ENCODE results near the gene KIAA1671. TPM values are rescaled to one million over a fixed set of nuclear protein-coding genes. Genes with fewer than 3 reads are reported as not detected.

KIAA1671 gene
- total RNA-seq, 2 donors from 2014 or later, result 16.8 to 21.7 TPM

GRCh38 chr22:25127318-25127717 is 174.8 kb downstream of the KIAA1671 start:
- H3K36me3 ChIP-seq, result no peaks in the 10 kb centered on the region
- no peaks in the 10 kb centered on the region for H3K9me3 ChIP-seq
- no peak for DNase-seq (ENCODE audit: low spot score)
- no peaks in the 10 kb centered on the region for H3K27me3 ChIP-seq
- no peak overlapping the region for H3K4me3 ChIP-seq
- H3K4me1 ChIP-seq, result peaks cover 0 to 10% of the 10 kb centered on the region in 2 donors
- TF ChIP-seq, protein P1, sequence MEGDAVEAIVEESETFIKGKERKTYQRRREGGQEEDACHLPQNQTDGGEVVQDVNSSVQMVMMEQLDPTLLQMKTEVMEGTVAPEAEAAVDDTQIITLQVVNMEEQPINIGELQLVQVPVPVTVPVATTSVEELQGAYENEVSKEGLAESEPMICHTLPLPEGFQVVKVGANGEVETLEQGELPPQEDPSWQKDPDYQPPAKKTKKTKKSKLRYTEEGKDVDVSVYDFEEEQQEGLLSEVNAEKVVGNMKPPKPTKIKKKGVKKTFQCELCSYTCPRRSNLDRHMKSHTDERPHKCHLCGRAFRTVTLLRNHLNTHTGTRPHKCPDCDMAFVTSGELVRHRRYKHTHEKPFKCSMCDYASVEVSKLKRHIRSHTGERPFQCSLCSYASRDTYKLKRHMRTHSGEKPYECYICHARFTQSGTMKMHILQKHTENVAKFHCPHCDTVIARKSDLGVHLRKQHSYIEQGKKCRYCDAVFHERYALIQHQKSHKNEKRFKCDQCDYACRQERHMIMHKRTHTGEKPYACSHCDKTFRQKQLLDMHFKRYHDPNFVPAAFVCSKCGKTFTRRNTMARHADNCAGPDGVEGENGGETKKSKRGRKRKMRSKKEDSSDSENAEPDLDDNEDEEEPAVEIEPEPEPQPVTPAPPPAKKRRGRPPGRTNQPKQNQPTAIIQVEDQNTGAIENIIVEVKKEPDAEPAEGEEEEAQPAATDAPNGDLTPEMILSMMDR (IDR thresholded peaks at IDR 0.05), result no peak
- no peak overlapping the region for H3K27ac ChIP-seq

DNA sequence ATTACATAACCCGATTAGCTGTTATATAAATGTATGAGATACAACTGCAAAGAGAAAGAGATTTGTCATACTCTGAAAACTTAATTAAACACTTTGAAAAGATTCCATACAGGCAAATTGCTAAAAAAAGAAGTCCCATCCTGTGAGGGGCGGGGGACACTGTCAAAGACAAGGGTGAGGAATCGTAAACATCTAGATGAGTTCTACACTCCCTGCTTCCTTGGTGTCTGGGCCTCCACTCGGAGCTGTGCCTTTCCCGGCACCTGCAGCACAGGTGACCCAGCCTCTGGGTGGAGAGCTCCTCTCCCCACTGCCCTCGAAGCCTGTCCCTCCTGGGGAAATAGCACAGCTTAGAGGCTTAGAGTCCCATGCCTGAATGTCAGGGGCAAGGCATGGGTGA is 177.9 kb downstream of the KIAA1671 start:
- TF ChIP-seq, protein P1 (IDR thresholded peaks at IDR 0.05), result no peak
- H3K27ac ChIP-seq, result no peak overlapping the region
- H3K9me3 ChIP-seq, result no peaks in the 10 kb centered on the region
- no peaks in the 10 kb centered on the region for H3K27me3 ChIP-seq
- H3K4me3 ChIP-seq, result no peak overlapping the region
- no peak for DNase-seq (ENCODE audit: low spot score)
- peaks cover 0 to 29% of the 10 kb centered on the region in 2 donors for H3K4me1 ChIP-seq
- no peaks in the 10 kb centered on the region for H3K36me3 ChIP-seq

GRCh38 chr22:25131198-25131887 is 178.8 kb downstream of the KIAA1671 start:
- H3K4me3 ChIP-seq, result no peak overlapping the region
- DNase-seq (ENCODE audit: low spot score), result no peak
- H3K27ac ChIP-seq, result peak overlapping the region in 1 of 2 donors; percentile 29
- no peaks in the 10 kb centered on the region for H3K27me3 ChIP-seq
- H3K36me3 ChIP-seq, result no peaks in the 10 kb centered on the region
- H3K9me3 ChIP-seq, result no peaks in the 10 kb centered on the region
- peaks cover 0 to 35% of the 10 kb centered on the region in 2 donors for H3K4me1 ChIP-seq
- TF ChIP-seq, protein P1 (IDR thresholded peaks at IDR 0.05), result no peak

DNA sequence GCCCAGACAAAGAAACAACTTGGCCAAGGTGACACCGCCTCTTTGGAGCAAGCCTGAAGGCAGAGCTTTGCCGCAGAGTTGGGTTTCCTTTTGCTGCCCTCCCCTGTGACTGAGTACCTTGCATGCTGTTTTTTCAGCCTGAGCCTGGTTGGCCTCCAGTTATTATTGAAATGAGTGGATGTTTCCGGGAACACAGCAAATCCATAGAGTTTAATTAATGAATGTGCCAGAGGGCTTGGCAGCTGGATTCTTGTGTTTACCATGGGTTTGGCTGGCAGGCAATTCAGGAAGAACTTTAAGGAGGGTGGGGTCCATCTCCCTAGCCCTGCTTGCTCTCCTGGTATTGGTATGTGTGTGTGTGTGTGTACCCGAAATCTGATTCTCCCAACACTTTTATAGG is 181.5 kb downstream of the KIAA1671 start:
- DNase-seq (ENCODE audit: low spot score), result no peak
- Histone ChIP-seq H3K27ac (no peak overlapping the region), H3K27me3 (no peaks in the 10 kb centered on the region), H3K4me3 (no peak overlapping the region), H3K4me1 (peaks cover 0 to 43% of the 10 kb centered on the region in 2 donors), H3K9me3 (no peaks in the 10 kb centered on the region), H3K36me3 (no peaks in the 10 kb centered on the region)
- TF ChIP-seq, protein P1 (IDR thresholded peaks at IDR 0.05), result no peak

DNA sequence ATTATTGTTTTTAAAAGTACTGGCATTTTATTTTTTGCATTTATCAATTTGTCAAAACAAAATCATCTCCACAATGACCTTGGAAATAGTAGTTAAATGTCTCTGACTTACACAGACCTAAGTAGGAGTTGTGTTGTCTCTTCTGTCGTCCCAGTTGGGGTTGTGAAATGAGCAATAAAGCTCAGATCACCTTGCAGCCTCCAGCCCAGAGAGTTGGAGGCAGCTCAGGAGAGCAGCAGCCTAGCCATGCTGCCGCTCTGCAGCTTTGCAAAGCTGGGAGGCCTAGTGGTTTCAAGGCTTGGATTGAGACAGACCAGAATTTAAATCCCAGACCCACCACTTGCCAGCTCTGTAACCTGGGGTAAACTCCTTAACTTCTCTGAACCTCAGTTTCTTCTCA is 181.9 kb downstream of the KIAA1671 start:
- Histone ChIP-seq H3K27me3 (no peaks in the 10 kb centered on the region), H3K4me1 (peaks cover 0 to 47% of the 10 kb centered on the region in 2 donors)
- TF ChIP-seq, protein P1 (IDR thresholded peaks at IDR 0.05), result no peak

More for the DNA sequence above, 181.9 kb downstream of the KIAA1671 start:
- Histone ChIP-seq H3K36me3 (no peaks in the 10 kb centered on the region), H3K9me3 (no peaks in the 10 kb centered on the region), H3K27ac (peak overlapping the region in 1 of 2 donors; percentile 29), H3K4me3 (no peak overlapping the region)
- DNase-seq (ENCODE audit: low spot score), result no peak
